PC-9 (cell line): Measurements from ENCODE around the gene RAD18.

Source experiments
- EZH2 ChIP-seq: fragments of 200-600 bp; sonication (generic); IDR thresholded peaks from 2 replicates; pipeline ENCODE4 v1.8.0; 2017; ENCODE audit warnings: antibody characterized with exemption, low read depth
- TF ChIP-seq, protein P1 (sequence below): fragments of 200-600 bp; sonication (generic); conservative IDR thresholded peaks from 2 replicates; pipeline ENCODE4 v1.6.1; 2017; ENCODE audit warnings: mixed run types, antibody characterized with exemption, mild to moderate bottlenecking, moderate library complexity

DNA sequence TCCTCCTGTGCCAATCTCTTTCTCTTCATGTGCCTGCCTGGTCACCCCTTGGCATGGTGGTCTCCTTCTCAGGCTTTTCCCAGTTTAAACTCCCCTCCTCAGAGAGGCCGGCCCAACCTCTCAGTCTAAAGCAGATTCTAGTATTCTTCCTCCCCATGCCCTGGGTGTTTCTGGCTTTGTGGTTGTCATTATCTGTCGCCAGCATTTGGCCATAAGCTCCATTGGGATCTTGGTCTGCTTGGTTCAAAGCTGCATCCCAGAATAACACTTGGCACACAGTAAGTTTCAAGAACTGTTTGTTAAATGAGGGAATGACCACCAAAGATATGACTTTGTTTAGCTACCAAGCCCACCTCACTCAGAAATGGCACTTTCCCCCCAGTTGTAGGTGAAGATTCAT lies 11.2 kb upstream of the RAD18 start:
- TF ChIP-seq, protein P1, sequence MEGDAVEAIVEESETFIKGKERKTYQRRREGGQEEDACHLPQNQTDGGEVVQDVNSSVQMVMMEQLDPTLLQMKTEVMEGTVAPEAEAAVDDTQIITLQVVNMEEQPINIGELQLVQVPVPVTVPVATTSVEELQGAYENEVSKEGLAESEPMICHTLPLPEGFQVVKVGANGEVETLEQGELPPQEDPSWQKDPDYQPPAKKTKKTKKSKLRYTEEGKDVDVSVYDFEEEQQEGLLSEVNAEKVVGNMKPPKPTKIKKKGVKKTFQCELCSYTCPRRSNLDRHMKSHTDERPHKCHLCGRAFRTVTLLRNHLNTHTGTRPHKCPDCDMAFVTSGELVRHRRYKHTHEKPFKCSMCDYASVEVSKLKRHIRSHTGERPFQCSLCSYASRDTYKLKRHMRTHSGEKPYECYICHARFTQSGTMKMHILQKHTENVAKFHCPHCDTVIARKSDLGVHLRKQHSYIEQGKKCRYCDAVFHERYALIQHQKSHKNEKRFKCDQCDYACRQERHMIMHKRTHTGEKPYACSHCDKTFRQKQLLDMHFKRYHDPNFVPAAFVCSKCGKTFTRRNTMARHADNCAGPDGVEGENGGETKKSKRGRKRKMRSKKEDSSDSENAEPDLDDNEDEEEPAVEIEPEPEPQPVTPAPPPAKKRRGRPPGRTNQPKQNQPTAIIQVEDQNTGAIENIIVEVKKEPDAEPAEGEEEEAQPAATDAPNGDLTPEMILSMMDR, result no peak
- TF ChIP-seq EZH2, result no peak
